A549 (cell line): ENCODE measurements around the gene SMCO2. TPM values are rescaled to one million over a fixed set of nuclear protein-coding genes. Genes with fewer than 3 reads are reported as not detected.

ENCODE experiments used
- ATAC-seq, 2 experiments: fragments of 200-7000 bp in 1 of 2; fragments of >200 bp in 1 of 2; cut with Nextera tagmentation in 1 of 2; cut with Tn5 transposase in 1 of 2; 3 replicates each; pipeline versions ENCODE4 v1.8.0 to v1.9.1; 2018 to 2020; ENCODE audit warnings: mild to moderate bottlenecking in 1 of 2, moderate library complexity in 1 of 2
- CTCF ChIA-PET: fragments of 300-600 bp; sonication (Branson Sonifier 250); formaldehyde crosslinking; extraction: SDS; loops from one replicate; lab custom pipeline; 2021; ENCODE audit warnings: antibody characterized with exemption, inconsistent platforms; lab: Yijun Ruan, JAX
- POLR2A ChIA-PET: fragments of 350-600 bp; formaldehyde crosslinking; extraction: SDS; loops from one replicate; lab custom pipeline; 2021; ENCODE audit warnings: antibody characterized with exemption, inconsistent platforms; lab: Yijun Ruan, JAX
- DNase-seq, 2 experiments: peaks; one replicate each; pipeline versions ENCODE4 v3.0.0 to v3.0.0-alpha.2; 2011 to 2016; ENCODE audit warnings: low read depth in 1 of 2, low spot score in 1 of 2
- FAIRE-seq: peaks from 2 replicates; lab custom pipeline; 2011; peaks lifted over from hg19 to GRCh38; lab: Jason Lieb, UNC
- H3K27ac ChIP-seq, 2 experiments: fragments of >200 bp; sonication (Bioruptor Twin); formaldehyde crosslinking; 3 replicates each; pipeline ENCODE4 v1.5.1; 2016 to 2017
- H3K4me1 ChIP-seq: fragments of >200 bp; sonication (Bioruptor Twin); formaldehyde crosslinking; 3 replicates; pipeline ENCODE4 v1.6.1; 2016
- H3K4me2 ChIP-seq: fragments of >200 bp; sonication (Bioruptor Twin); formaldehyde crosslinking; 3 replicates; pipeline ENCODE4 v1.6.1; 2016
- H3K4me3 ChIP-seq: fragments of >200 bp; sonication (Bioruptor Twin); formaldehyde crosslinking; 3 replicates; pipeline ENCODE4 v1.5.1; 2016
- H3K9me3 ChIP-seq: fragments of >200 bp; sonication (Bioruptor Twin); formaldehyde crosslinking; 3 replicates; pipeline ENCODE4 v1.6.1; 2016
- ATOH8 ChIP-seq: fragments of 250-450 bp; sonication (Bioruptor Pico); IDR thresholded peaks from 2 replicates; pipeline ENCODE4 v1.5.0; 2020; ENCODE audit warnings: low read depth, mild to moderate bottlenecking, moderate library complexity
- BCL3 ChIP-seq: fragments of >200 bp; sonication (Bioruptor Twin); formaldehyde crosslinking; IDR thresholded peaks from 3 replicates; pipeline ENCODE4 v1.6.1; 2016
- BHLHE40 ChIP-seq: IDR thresholded peaks from 2 replicates; pipeline ENCODE4 v1.6.1; 2012; ENCODE audit warnings: low read depth, low read length, inconsistent platforms
- CBX2 ChIP-seq: fragments of 200-600 bp; sonication (generic); IDR thresholded peaks from 2 replicates; pipeline ENCODE4 v1.6.1; 2016; ENCODE audit warnings: low read depth, mild to moderate bottlenecking, borderline replicate concordance
- CEBPB ChIP-seq, 2 experiments: fragments of >200 bp in 1 of 2; sonication (Bioruptor Twin) in 1 of 2; formaldehyde crosslinking in 1 of 2; IDR thresholded peaks; 2 replicates each; pipeline ENCODE4 v1.6.1; 2012 to 2016
- E2F6 ChIP-seq: IDR thresholded peaks from 2 replicates; pipeline ENCODE4 v1.6.1; 2012; ENCODE audit warnings: low read depth, borderline replicate concordance
- EHMT2 ChIP-seq: fragments of 200-600 bp; sonication (generic); IDR thresholded peaks from 2 replicates; pipeline ENCODE4 v1.6.1; 2016; ENCODE audit warnings: antibody characterized with exemption, low read depth, mild to moderate bottlenecking, moderate library complexity
- ELK1 ChIP-seq: fragments of 150-350 bp; IDR thresholded peaks from 2 replicates; pipeline ENCODE4 v1.6.1; 2014; ENCODE audit warnings: low read depth, mild to moderate bottlenecking, low read length
- ESRRA ChIP-seq: fragments of 150-350 bp; IDR thresholded peaks from 2 replicates; pipeline ENCODE4 v1.6.1; 2014; ENCODE audit warnings: mild to moderate bottlenecking, low read length, borderline replicate concordance
- FOSB ChIP-seq: fragments of 250-450 bp; sonication (Bioruptor Pico); IDR thresholded peaks from 2 replicates; pipeline ENCODE4 v1.5.0; 2020; ENCODE audit warnings: mild to moderate bottlenecking, moderate library complexity
- FOSL2 ChIP-seq, 2 experiments: fragments of 450-650 bp in 1 of 2; fragments of >200 bp in 1 of 2; sonication (Bioruptor Twin) in 1 of 2; formaldehyde crosslinking; IDR thresholded peaks; 2 replicates each; pipeline versions ENCODE4 v1.5.0 to v1.6.1; 2016 to 2020; ENCODE audit warnings: mild to moderate bottlenecking in 1 of 2, moderate library complexity in 1 of 2
- FOXS1 ChIP-seq: fragments of 250-450 bp; sonication (Bioruptor Pico); IDR thresholded peaks from 2 replicates; pipeline ENCODE4 v1.5.0; 2020; ENCODE audit warnings: mild to moderate bottlenecking, moderate library complexity
- GATA3 ChIP-seq: IDR thresholded peaks from 2 replicates; pipeline ENCODE4 v1.6.1; 2012; ENCODE audit warnings: borderline replicate concordance
- HES2 ChIP-seq: fragments of >200 bp; sonication (Bioruptor Twin); formaldehyde crosslinking; IDR thresholded peaks from 2 replicates; pipeline ENCODE4 v1.6.1; 2016
- HEYL ChIP-seq: fragments of 250-450 bp; sonication (Bioruptor Pico); IDR thresholded peaks from 2 replicates; pipeline ENCODE4 v1.8.0; 2021; ENCODE audit warnings: mild to moderate bottlenecking, moderate library complexity
- HOXA7 ChIP-seq: fragments of 250-450 bp; sonication (Bioruptor Pico); IDR thresholded peaks from 2 replicates; pipeline ENCODE4 v1.5.0; 2020; ENCODE audit warnings: mild to moderate bottlenecking, moderate library complexity
- HOXB5 ChIP-seq: fragments of 250-450 bp; sonication (Bioruptor Pico); IDR thresholded peaks from 2 replicates; pipeline ENCODE4 v1.5.0; 2020; ENCODE audit warnings: mild to moderate bottlenecking, moderate library complexity
- JUN ChIP-seq, 2 experiments: fragments of >200 bp; sonication (Bioruptor Twin); formaldehyde crosslinking; IDR thresholded peaks; 2 replicates in 1 of 2; 3 replicates in 1 of 2; pipeline ENCODE4 v1.6.1; 2016 to 2017
- JUNB ChIP-seq: fragments of >200 bp; sonication (Bioruptor Twin); formaldehyde crosslinking; IDR thresholded peaks from 2 replicates; pipeline ENCODE4 v1.6.1; 2016
- KDM1A ChIP-seq: fragments of 200-600 bp; sonication (generic); IDR thresholded peaks from 2 replicates; pipeline ENCODE4 v1.6.1; 2016; ENCODE audit warnings: low read depth, mild to moderate bottlenecking
- KDM5A ChIP-seq: fragments of 200-600 bp; sonication (generic); IDR thresholded peaks from 2 replicates; pipeline ENCODE4 v1.6.1; 2016; ENCODE audit warnings: antibody characterized with exemption, mild to moderate bottlenecking
- MAFK ChIP-seq: fragments of 450-650 bp; IDR thresholded peaks from 2 replicates; pipeline ENCODE4 v1.6.1; 2014; ENCODE audit not compliant: partially characterized antibody
- MYC ChIP-seq: IDR thresholded peaks from 2 replicates; pipeline ENCODE4 v1.6.1; 2012; ENCODE audit warnings: mild to moderate bottlenecking, inconsistent platforms, low read length, improper control_type of control experiment, borderline replicate concordance
- NPAS2 ChIP-seq: fragments of 250-450 bp; sonication (Bioruptor Pico); IDR thresholded peaks from 2 replicates; pipeline ENCODE4 v1.8.0; 2022; ENCODE audit warnings: mild to moderate bottlenecking, moderate library complexity, borderline replicate concordance
- NR3C1 ChIP-seq: fragments of >200 bp; sonication (Bioruptor Twin); formaldehyde crosslinking; IDR thresholded peaks from 3 replicates; pipeline ENCODE4 v1.6.1; 2017
- PBX3 ChIP-seq: IDR thresholded peaks from 2 replicates; pipeline ENCODE4 v1.6.1; 2012
- PHF8 ChIP-seq: fragments of 200-600 bp; sonication (generic); IDR thresholded peaks from 2 replicates; pipeline ENCODE4 v1.6.1; 2016; ENCODE audit warnings: low read depth, mild to moderate bottlenecking, antibody characterized with exemption, moderate library complexity, borderline replicate concordance
- POLR2AphosphoS2 ChIP-seq: conservative IDR thresholded peaks from 2 replicates; pipeline ENCODE4 v1.6.1; 2012; ENCODE audit warnings: low read length, improper control_type of control experiment, inconsistent platforms
- RARB ChIP-seq: fragments of 250-450 bp; sonication (Bioruptor Pico); IDR thresholded peaks from 2 replicates; pipeline ENCODE4 v1.8.0; 2021; ENCODE audit warnings: mild to moderate bottlenecking, moderate library complexity
- RNF2 ChIP-seq: fragments of 200-600 bp; sonication (generic); IDR thresholded peaks from 2 replicates; pipeline ENCODE4 v1.6.1; 2016; ENCODE audit warnings: low read depth, mild to moderate bottlenecking, antibody characterized with exemption, moderate library complexity, borderline replicate concordance
- SMC3 ChIP-seq: fragments of >200 bp; sonication (Bioruptor Twin); formaldehyde crosslinking; IDR thresholded peaks from 3 replicates; pipeline ENCODE4 v1.6.1; 2018; ENCODE audit warnings: inconsistent platforms
- SREBF2 ChIP-seq: fragments of 450-650 bp; IDR thresholded peaks from 2 replicates; pipeline ENCODE4 v1.6.1; 2014; ENCODE audit warnings: mild to moderate bottlenecking, moderate library complexity
- TP53 ChIP-seq: fragments of 250-450 bp; sonication (Bioruptor Pico); IDR thresholded peaks from 2 replicates; pipeline ENCODE4 v1.5.0; 2021; ENCODE audit warnings: mild to moderate bottlenecking, moderate library complexity
- ZNF302 ChIP-seq: fragments of 250-450 bp; sonication (Bioruptor Pico); IDR thresholded peaks from 2 replicates; pipeline ENCODE4 v1.9.0; 2021; ENCODE audit warnings: inconsistent platforms, mild to moderate bottlenecking, moderate library complexity
- ZSCAN20 ChIP-seq: fragments of 250-450 bp; sonication (Bioruptor Pico); IDR thresholded peaks from 2 replicates; pipeline ENCODE4 v1.8.0; 2022; ENCODE audit warnings: mild to moderate bottlenecking, moderate library complexity
- WGBS: methylation state at CpG from one replicate; pipeline ENCODE4 v1.1.6; 2017; ENCODE audit errors: missing lambda C conversion rate; 5-methylcytosine and 5-hydroxymethylcytosine counted together
- polyA plus RNA-seq, 4 experiments: library from polyadenylated mRNA; depleted of rRNA in 3 of 4; stranded (reverse); fragments of >200 nt; fragmentation: RNase III in 1 of 4; extraction: RNeasy Plus Mini Kit Qiagen cat#74134 plus additional on column Dnase treatment in 1 of 4; gene quantifications; 2 replicates in 3 of 4; 3 replicates in 1 of 4; pipeline ENCODE4 v1.2.3, GENCODE V29; 2011 to 2017

The SMCO2 gene
- polyA plus RNA-seq, 2 of the 4 experiments (the other 2 are of a cell fraction), result 0.14 to 0.28 TPM

GRCh38 chr12:27549801-27550652 lies 103.5 kb downstream of the SMCO2 start:
- ATAC-seq, result peak; percentile 89 to 92
- WGBS, result 14% methylated on average over 12 of the region's 12 CpGs
- Histone ChIP-seq H3K4me1 (peaks cover 50% of the 10 kb centered on the region), H3K4me2 (peak overlapping the region; percentile 96), H3K9me3 (no peaks in the 10 kb centered on the region), H3K4me3 (peak overlapping the region; percentile 30), H3K27ac (peak overlapping the region; percentile 90 to 96)
- ChIA-PET CTCF (interaction anchor here (0.6 to 1.8 kb wide), 9 partner anchors 15 to 140 kb away, joined by 3 to 9 read pairs (median 3); partner anchors contain the start of gene PPFIBP1), POLR2A (interaction anchor here (0.9 to 3.2 kb wide), 3 partner anchors 15 to 26 kb away, joined by 3 to 43 read pairs (median 5); partner anchors contain the start of gene PPFIBP1)
- peak; percentile 67 for FAIRE-seq
- peak; percentile 71 to 95 for DNase-seq
- TF ChIP-seq BHLHE40 (no peak), ZSCAN20 (no peak), RARB (CRISPR knock-in tag) (no peak), FOXS1 (CRISPR knock-in tag) (no peak), MAFK (no peak), PHF8 (no peak), KDM1A (no peak), FOSB (no peak), ATOH8 (CRISPR knock-in tag) (no peak), HOXB5 (CRISPR knock-in tag) (no peak), HES2 (peak; percentile 95), HEYL (CRISPR knock-in tag) (no peak), FOSL2 (IDR thresholded peaks at IDR 0.05) (no peak), FOSL2 (CRISPR knock-in tag; IDR thresholded peaks at IDR 0.05) (no peak), ZNF302 (CRISPR knock-in tag) (no peak), POLR2AphosphoS2 (no peak), ESRRA (no peak), NR3C1 (no peak), ELK1 (no peak), RNF2 (no peak), NPAS2 (CRISPR knock-in tag) (no peak), PBX3 (peak; percentile 32; the same call in 1 of the 2 replicates), KDM5A (no peak), HOXA7 (CRISPR knock-in tag) (no peak), CBX2 (no peak), E2F6 (peak; percentile 50; the same call in 1 of the 2 replicates), MYC (no peak; the same call in 1 of the 2 replicates), CEBPB (IDR thresholded peaks at IDR 0.05) (peak; percentile 100), TP53 (no peak), SMC3 (0 out of 3 replicates have a peak, but pooled peaks have one; percentile 23), JUNB (peak; percentile 35), BCL3 (no peak), JUN (IDR thresholded peaks at IDR 0.05) (peak in 1 of 2 experiments; percentile 74; a peak in 2 of 5 replicates), EHMT2 (no peak), SREBF2 (no peak), GATA3 (peak; percentile 70)
